OCI-M1 (cell line): Measurements from ENCODE around the gene VWA3A.

Experiments used
- DNase-seq: peaks from one replicate; lab custom pipeline; 2025; lab: John Stamatoyannopoulos, UW

The VWA3A gene

DNA sequence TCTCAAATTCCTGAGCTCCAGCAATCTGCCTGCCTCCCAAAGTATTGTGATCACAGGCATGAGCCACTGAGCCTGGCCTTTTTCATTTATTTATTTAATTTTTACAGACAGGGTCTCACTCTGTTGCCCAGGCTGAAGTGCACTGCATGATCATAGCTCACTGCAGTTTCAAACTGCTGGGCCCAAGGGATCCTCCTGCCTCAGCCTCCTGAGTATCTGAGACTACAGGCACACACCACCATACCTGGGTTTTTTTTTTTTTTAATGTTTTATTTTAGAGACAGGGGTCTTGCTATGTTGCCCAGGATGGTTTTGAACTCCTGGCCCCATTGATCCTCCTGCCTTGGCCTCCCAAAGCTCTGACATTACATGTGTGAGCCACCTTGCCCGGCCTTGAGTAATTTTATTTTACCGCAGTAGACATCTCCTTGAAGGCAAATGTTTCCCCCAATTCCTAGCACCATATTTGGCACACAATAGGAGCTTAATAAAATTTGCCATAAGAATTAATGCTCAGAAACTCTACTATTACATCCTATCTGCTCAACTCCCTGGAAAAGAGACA, 111.8 kb downstream of the VWA3A start:
- DNase-seq, result no peak

- DNase-seq, result no peak
Measured at GRCh38 chr16:22205577-22206012, 113.3 kb downstream of the VWA3A start.

DNA sequence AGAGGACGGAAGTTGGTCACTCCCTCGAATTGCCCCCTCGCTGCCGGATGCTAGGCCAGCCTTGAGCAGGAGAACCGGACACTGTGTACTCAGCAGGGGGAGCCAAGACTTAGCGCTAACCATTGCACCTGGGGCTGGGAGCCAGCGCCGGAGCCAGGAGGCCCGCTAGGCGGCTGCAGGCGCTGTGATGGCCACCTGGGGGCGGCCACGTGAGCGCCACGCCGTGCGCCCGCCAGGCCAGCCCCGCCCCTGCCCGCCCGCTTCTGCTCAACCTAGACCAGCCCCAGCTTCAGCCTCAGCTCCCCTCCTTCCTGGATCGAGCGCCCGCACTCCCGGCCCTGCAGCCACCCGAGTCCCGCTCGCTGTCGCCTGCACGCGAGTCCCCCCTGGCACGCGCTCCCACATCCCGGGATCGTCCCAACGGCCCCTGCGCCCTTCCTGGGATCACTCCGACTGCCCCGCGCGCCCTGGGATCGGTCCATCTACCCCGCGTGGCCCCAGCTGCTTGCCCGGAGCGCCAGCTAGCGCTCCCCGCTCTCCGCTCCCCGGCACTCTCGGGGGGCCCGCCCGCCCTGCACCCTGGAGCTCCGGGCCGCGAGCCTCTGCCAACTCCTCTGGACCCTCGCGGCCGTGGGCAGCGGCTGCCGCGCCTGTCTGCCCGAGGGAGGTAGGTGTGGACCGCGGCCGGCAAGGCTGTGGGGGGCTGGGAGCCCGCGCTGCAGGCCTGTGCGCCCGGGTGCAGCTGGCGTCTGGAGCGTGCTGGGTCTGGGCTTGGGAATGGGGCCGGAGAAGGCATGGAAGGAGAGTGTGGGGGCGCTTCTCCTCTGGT, 113.9 kb downstream of the VWA3A start, which contains the start of gene EEF2K:
Gene EEF2K, plus strand, starts transcription at position 266 of the 829 bp plus-strand sequence. CDS start 19,452 bp downstream, outside the sequence.
- peak; percentile 98 for DNase-seq
